ENCODE measurements around the gene HNRNPA1L2. TPM values are rescaled to one million over a fixed set of nuclear protein-coding genes. Genes with fewer than 3 reads are reported as not detected.

The HNRNPA1L2 gene
- total and polyA plus RNA-seq, 9 of the 15 experiments (the other 6 are each of a cell fraction or from before 2014, with no cell fraction given) = 3.7 to 10.8 (median 6.8) TPM

DNA sequence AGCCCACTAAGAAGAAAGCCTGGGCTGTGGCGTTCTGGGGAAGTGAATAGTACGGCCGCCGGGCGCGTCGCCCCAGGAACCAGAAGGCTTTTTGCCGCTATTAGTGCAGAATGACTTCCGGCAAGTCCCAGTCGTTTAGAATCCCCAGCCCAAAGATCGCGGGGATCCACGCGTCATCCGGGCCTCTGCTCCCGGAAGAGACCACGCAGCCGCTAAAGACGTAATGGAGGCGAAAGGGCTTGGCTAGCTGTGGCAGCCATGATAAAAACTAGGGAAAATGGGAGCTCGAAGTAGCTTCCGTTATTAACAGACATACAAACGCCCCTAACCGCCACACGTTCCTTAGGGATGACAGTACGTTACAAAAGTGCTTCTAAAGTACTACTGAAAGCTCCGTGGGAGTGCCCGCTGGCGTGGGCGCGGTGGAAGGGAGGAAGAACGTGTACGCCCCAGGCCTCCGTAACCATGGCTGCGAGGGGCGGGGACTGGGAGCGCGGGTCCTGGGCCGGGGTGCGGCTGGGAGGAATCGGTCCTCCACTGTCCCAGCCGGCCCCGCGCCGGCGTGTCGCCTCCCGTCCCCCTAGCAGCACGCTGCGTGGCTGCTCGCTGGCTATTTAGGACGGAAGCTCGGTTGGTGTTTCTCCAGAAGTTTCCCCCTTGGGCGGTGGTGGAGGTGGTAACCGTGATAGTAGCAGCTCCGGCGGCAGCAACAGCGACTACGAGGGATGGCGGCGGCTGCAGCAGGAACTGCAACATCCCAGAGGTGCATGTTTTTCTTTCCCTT, 10.2 kb downstream of the HNRNPA1L2 start, which contains the start of gene SUGT1 (continued):
- TF ChIP-seq, protein P1, sequence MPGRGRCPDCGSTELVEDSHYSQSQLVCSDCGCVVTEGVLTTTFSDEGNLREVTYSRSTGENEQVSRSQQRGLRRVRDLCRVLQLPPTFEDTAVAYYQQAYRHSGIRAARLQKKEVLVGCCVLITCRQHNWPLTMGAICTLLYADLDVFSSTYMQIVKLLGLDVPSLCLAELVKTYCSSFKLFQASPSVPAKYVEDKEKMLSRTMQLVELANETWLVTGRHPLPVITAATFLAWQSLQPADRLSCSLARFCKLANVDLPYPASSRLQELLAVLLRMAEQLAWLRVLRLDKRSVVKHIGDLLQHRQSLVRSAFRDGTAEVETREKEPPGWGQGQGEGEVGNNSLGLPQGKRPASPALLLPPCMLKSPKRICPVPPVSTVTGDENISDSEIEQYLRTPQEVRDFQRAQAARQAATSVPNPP (IDR thresholded peaks at IDR 0.05; ENCODE audit: borderline replicate concordance, insufficient read depth, insufficient read length) = no peak
- no peak for TF ChIP-seq ZNF592 (IDR thresholded peaks at IDR 0.05)
- no peak for TF ChIP-seq ZNF3 (CRISPR knock-in tag; IDR thresholded peaks at IDR 0.05)
- TF ChIP-seq PCBP1 (IDR thresholded peaks at IDR 0.05; ENCODE audit: low read depth, low read length, poor library complexity, severe bottlenecking) = no peak
- 0 out of 3 replicates have a peak, but pooled peaks of 1 of the 2 experiments have one; percentile 10 for TF ChIP-seq CBX3 (IDR thresholded peaks at IDR 0.05; ENCODE audit: borderline replicate concordance in 1 of 2, low read length in 2 of 2)
- TF ChIP-seq, protein P2, sequence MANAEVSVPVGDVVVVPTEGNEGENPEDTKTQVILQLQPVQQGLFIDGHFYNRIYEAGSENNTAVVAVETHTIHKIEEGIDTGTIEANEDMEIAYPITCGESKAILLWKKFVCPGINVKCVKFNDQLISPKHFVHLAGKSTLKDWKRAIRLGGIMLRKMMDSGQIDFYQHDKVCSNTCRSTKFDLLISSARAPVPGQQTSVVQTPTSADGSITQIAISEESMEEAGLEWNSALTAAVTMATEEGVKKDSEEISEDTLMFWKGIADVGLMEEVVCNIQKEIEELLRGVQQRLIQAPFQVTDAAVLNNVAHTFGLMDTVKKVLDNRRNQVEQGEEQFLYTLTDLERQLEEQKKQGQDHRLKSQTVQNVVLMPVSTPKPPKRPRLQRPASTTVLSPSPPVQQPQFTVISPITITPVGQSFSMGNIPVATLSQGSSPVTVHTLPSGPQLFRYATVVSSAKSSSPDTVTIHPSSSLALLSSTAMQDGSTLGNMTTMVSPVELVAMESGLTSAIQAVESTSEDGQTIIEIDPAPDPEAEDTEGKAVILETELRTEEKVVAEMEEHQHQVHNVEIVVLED (CRISPR knock-in tag; IDR thresholded peaks at IDR 0.05) = peak; percentile 91
- no peak for TF ChIP-seq RBM15 (IDR thresholded peaks at IDR 0.05; ENCODE audit: insufficient read depth, low read length)
- TF ChIP-seq CBX8 (IDR thresholded peaks at IDR 0.05; ENCODE audit: borderline replicate concordance, extremely low read depth, low read depth, low read length, poor library complexity, severe bottlenecking) = no peak
- no peak for TF ChIP-seq ZNF830 (CRISPR knock-in tag; IDR thresholded peaks at IDR 0.05)
- no peak for TF ChIP-seq MBD1 (CRISPR knock-in tag; IDR thresholded peaks at IDR 0.05)
- TF ChIP-seq KHSRP (IDR thresholded peaks at IDR 0.05) = no peak
- TF ChIP-seq C11orf30 (IDR thresholded peaks at IDR 0.05; ENCODE audit: low read depth) = peak; percentile 66
- TF ChIP-seq NELFE (IDR thresholded peaks at IDR 0.05; ENCODE audit: insufficient read depth, insufficient read length) = no peak
- TF ChIP-seq MBD2 (IDR thresholded peaks at IDR 0.05; ENCODE audit: borderline replicate concordance, low read depth) = peak; percentile 45; the same call in 1 of the 2 replicates
- TF ChIP-seq IFI16 (CRISPR knock-in tag; IDR thresholded peaks at IDR 0.05) = no peak
- TF ChIP-seq CEBPB (tag; IDR thresholded peaks at IDR 0.05) = no peak
- no peak for TF ChIP-seq ZNF551 (CRISPR knock-in tag; IDR thresholded peaks at IDR 0.05)
- no peak for TF ChIP-seq HEY1 (CRISPR knock-in tag; IDR thresholded peaks at IDR 0.05; ENCODE audit: borderline replicate concordance)
- TF ChIP-seq SLC30A9 (CRISPR knock-in tag; IDR thresholded peaks at IDR 0.05) = no peak
